Right kidney (tissue), 1 donor: Measurements from ENCODE around the gene NELFE.
"Not testable (repeated sequence)": the region's sequence is repeated elsewhere in the genome, so short reads cannot be mapped to it uniquely, and the experiment has no call there.

Experiments
- DNase-seq: peaks from one replicate; pipeline ENCODE4 v3.0.0-alpha.2; 2016

Gene NELFE

GRCh38 chr6:31977816-31978431 lies 19.2 kb upstream of the NELFE start:
- DNase-seq, result no peak

DNA sequence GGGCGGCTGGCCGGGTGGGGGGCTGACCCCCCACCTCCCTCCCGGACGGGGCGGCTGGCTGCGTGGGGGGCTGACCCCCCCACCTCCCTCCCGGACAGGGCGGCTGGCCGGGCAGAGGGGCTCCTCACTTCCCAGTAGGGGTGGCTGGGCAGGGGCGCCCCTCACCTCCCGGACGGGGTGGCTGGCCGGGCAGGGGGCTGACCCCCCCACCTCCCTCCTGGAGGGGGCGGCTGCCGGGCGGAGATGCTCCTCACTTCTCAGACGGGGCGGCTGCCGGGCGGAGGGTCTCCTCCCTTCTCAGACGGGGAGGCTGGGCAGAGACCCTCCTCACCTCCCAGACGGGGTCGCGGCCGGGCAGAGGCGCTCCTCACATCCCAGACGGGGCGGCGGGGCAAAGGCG lies 17.3 kb upstream of the NELFE start:
- DNase-seq, result not testable (repeated sequence)

GRCh38 chr6:31972709-31973350 lies 14.1 kb upstream of the NELFE start:
- DNase-seq, result no peak

DNA sequence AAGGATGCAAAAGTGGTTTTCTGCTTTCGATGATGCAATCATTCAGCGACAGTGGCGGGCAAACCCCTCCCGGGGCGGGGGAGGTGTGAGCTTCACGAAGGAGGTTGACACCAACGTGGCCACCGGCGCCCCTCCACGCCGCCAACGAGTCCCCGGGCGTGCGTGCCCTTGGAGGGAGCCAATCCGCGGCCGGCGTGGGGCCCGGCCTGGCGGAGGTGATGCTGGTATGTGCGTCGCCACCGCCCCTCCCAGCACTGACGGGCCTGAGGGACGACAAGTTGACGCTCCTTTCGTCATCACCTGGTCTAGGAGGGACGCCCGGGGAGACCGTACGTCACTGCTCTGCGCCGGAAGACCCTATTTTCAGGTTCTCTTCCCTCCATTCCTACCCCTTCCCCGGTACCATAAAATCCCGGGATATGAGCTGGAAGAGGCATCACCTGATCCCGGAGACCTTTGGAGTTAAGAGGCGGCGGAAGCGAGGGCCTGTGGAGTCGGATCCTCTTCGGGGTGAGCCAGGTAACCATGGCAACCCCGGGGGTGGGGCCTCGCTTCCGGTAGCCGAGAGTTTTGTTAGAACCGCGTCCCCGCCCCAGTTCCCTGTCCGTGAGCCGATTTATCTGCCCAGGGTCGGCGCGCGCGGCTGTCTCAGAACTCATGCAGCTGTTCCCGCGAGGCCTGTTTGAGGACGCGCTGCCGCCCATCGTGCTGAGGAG lies 13.4 kb upstream of the NELFE start, which contains the start of gene DXO:
Gene DXO (minus strand): TSS at position 146 of the 716 bp plus-strand sequence. CDS start 463 bp downstream, outside the sequence.
- peak; percentile 100 for DNase-seq

DNA sequence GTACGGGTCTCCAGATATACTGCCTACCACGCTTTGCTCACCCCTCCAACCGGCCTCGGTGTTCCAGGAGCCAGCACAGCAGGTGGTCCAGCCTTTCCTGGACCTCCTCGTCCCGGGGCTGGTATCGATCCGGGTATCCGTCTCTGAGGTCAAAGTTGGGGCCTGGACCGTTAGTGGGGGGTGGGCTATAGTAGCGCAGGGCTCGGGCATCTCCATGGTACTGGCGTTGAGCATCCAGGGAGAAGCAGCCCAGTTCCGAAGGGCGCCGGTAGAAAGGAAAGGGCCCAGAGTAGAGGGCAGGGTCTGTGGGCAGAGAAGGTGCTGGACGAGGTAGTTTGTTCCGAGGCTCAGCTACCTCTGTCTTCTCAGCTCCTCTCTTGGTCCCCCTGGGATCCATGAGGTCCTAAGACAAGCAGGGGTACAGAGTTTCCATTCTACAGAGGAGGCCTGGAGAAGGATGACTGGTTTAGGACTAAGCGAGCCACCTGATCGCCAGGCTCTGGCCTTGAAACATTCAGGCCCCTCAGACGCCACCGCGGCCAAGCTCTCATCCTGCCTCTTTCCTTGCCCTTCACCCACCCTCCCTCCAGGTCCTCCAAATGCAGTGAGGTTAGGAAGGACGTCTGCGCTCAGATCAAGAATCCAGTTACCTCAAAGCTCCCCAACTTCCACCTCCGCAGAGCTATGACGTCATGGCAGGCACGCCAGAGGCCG lies 12.7 kb upstream of the NELFE start:
- no peak for DNase-seq

DNA sequence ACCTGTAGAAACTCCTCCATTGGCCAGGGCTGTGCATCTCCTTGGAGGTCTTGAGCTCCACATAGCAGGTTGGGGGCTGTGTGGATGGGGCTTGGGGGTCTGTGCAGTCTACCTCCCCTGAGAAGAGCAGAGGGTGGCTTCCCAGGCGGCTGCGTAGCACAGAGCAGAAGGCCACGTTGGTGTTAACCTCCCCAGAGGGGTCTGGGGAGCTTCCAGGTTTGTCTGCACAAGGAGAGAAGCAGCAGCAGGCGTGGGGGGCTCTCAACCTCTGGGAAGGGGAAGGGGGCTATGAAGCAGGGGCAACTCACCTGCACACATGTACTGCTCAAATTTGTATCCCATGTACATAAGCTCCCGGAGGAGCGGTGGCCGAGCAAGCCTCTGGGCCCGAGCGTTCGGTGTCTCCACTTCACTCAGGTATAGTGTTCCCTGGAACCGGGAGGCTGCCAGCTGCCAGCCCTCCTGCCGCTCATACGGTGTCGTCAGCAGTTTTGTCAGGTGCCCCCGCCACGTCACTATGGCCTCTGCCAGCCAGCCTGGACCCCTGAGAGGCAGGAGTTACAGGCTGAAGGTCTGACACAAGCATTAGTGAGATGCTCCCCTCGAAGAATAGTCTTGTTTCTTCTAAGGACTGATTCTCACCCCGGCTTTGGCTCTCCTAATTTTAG lies 12.0 kb upstream of the NELFE start:
- no peak for DNase-seq

DNA sequence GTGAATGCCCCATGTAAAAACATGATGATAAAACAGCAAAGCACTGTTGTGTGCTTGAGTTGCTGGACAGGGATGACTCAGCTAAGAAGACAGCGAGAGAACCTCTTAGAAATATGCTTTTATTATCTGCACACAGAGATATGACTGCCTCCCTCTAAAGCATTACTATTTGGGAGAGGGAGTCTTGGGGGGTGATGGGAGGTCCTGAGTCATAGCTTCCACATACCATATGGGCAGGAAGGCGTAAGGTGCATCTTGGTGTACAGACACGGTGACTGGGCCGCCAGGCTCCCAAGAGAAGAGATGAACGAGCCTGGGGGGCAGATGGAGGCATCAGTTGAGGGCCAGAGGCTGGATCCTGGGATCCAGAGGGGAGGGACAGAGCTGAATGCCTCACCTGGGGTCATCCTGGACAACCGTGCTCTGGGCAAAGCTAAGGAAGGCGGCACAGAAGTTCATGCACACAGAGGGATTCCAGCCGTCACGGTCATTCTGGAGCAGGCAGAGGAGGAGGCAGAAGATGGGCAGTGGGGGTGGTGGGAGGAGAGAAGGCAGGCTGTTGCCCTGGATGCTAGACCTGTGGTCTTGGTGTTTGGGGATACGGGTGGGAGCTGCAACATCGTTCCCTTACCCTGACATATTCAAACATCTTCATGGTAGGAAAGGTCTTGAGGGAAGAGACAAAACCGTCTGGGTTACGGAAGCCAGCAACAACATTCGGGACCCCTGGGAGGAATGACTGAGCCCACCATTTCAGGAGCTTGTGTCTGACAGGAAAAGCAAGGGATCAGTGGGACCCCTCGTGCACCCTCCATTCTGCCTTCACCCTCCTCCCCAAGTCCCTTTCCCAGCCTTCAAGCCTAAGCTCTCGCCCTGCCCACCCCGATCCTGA lies 11.2 kb upstream of the NELFE start:
- DNase-seq, result no peak

DNA sequence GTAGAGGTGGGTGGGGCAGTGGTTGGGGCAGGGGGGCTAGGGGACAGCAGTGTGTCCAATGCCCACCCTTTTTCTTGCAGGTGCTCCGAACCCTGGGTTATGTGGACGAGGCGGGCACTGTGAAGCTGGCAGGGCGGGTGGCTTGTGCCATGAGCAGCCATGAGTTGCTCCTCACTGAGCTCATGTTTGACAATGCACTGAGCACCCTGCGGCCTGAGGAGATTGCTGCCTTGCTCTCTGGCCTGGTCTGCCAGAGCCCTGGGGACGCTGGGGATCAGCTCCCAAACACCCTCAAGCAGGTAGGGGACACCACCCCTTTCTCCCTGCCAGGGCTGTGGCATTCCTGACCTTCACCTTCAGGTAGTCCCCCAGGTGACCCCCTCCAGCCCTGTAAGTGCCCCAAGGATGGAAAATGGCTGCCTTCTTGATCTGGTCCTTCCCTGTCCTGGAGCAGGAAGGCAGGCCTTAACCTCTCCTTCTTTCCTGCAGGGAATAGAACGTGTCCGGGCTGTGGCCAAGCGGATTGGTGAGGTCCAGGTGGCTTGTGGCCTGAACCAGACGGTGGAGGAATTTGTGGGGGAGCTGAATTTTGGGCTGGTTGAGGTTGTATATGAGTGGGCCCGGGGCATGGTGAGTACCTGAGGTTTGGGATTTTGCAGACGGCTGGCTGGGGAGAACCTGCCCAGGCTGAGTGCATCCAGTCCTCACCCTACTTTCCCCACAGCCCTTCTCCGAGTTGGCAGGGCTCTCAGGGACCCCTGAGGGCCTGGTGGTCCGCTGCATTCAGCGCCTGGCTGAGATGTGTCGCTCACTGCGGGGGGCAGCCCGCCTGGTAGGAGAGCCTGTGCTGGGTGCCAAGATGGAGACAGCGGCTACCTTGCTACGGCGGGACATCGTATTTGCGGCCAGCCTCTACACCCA lies 10.3 kb upstream of the NELFE start:
- DNase-seq, result no peak

- no peak for DNase-seq
Measured at GRCh38 chr6:31968326-31968725, 9.6 kb upstream of the NELFE start.

GRCh38 chr6:31967926-31968320 lies 9.2 kb upstream of the NELFE start:
- DNase-seq, result no peak

DNA sequence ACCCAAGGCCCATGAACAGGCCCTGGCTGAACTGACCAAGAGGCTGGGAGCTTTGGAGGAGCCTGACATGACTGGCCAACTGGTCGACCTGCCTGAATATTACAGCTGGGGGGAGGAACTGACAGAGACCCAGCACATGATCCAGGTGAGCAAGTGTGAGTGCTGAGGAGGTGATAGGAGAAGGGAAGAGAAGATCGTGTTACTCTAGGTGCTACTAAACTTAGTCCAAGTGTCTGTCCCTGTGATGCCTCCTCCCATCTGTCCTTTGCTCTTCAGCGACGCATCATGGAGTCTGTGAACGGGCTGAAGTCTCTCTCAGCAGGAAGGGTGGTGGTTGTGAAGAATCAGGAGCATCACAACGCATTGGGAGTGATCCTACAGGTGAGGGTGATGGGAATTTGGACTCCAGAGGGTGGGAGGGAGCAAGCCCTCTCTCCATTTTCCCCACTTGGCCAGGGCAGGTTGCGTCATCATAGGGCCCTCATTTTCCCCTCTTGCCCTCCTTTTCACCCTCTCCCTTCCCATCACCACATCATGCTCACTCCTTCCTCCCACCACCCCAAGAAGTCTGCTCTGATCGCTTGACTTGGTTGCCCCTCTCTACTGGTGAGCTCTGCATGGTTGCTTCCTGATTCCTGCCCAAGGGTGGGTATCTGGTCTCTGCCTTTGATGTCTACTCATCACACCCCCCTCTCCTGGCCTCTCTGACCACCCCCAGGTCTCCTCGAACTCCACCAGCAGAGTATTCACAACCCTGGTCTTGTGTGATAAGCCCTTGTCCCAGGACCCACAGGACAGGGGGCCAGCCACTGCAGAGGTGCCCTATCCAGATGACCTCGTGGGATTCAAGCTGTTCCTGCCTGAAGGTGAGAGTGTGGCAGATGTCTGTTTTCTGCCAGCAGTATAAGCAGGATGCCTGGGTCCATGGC lies 8.5 kb upstream of the NELFE start:
- no peak for DNase-seq

DNA sequence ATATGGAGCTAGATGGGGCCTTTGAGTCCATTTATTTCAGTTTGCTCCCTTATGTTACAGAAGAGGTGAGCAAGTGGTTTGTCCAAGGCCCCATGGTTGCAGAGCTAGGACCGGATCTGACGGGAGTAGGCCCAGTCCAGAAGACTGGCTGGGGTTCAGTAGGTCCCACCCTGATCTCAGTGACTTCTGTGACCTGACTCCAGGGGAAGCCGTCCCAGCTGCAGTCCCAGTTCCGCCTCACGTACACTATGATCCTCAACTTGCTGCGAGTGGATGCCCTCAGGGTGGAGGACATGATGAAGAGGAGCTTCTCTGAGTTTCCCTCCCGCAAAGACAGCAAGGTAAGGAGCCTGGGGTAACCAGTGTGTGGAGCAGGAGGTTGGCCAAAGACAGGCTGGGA lies 7.7 kb upstream of the NELFE start:
- DNase-seq, result no peak

DNA sequence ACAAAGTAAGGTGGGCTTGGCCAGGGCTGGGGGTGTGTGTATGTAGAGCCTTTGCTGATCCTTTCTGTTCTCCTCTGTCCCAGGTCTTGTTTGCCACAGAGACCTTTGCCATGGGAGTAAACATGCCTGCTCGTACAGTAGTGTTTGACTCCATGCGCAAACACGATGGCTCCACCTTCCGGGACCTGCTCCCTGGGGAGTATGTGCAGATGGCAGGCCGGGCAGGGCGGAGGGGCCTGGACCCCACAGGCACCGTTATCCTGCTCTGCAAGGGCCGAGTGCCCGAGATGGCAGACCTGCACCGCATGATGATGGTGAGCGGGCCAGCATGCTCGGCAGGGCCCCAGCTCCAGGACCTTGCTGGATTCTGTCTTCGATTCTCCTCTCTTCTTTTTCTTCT lies 6.9 kb upstream of the NELFE start:
- no peak for DNase-seq

DNA sequence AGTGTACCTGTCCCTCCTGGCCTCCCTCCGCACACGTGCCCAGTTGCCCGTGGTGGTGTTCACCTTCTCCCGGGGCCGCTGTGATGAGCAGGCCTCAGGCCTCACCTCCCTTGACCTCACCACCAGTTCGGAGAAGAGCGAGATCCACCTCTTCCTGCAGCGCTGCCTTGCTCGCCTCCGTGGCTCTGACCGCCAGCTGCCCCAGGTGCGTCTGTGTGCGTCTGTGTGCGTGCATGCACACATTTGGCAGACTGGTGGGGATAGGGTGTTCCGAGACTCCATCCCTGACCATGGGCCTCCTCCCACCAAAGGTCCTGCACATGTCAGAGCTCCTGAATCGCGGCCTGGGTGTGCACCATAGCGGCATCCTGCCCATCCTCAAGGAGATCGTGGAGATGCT lies 5.2 kb upstream of the NELFE start:
- no peak for DNase-seq

DNA sequence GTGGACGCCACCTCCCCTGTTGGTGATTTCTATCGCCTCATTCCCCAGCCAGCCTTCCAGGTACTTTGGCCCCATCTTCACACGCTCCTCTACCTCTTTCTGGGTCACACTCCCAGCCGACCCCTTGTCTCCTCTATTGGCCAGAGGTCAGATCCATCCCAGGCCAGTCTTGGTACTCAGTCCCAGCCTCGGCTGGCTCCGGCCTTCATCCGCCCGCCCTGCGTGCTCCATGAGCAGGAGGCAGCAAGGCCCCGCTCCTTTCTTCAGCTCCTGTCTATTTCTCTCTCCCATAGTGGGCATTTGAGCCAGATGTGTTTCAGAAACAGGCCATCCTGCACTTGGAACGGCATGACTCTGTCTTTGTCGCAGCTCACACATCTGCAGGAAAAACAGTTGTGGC lies 2.8 kb upstream of the NELFE start:
- no peak for DNase-seq

DNA sequence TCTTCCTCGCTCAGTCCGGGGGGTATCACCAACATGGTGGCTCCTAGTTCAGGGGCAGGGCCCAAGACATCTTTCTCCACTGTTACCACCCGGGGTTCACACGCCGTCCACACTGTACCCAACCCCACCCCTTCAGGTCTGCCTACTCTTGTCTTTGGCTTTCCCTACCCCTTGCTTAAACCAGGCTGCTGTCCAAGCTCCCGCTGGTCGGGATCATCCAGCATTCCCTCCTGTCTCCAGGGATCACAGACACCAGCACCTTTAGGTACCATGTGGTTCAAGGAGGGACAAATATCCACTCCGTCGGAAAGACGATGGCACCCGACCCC lies 395 bp downstream of the NELFE start:
- no peak for DNase-seq

DNA sequence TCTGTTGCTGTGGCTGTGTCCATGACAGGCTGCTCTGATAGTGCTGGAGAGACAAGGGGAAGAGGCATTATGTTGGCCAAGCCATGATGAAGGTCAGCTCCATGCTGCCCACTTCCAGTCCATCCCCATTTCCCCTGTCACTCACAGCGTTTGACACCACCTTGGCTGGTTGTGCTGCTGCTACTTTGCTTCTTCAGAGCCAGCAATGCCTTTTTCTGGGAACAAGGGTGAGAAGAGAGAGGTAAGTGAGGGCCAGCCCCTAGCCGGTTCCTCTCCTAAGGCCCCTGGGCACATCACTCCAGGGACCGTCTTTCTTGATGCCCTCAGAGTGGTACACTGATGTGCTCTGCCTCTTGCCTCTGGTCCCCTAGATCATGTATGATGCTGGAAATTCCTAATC lies 2.0 kb downstream of the NELFE start:
- no peak for DNase-seq

DNA sequence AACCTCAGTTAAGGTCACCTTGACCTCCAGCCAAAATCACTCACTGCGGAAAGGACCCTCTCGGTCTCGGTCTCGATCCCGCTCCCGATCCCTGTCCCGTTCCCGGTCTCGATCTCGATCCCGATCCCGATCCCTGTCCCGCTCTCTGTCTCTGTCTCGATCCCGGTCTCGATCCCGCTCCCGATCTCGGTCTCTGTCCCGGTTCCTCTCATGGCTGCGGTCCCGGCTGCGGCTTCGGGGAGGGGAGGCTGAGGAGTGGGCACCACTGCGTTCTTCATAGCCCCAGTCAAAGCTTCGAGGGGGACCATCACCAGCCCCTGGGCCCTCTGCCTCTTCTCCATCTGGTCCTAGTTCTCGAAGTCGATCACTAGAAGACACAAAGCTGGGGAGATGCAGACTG lies 4.3 kb downstream of the NELFE start:
- DNase-seq, result no peak

GRCh38 chr6:31952890-31953289 lies 5.9 kb downstream of the NELFE start:
- DNase-seq, result no peak
